Chondrocyte (in vitro differentiated cells): Measurements from ENCODE around the gene TOE1. TPM values are rescaled to one million over a fixed set of nuclear protein-coding genes. Genes with fewer than 3 reads are reported as not detected.

Source experiments
- DNase-seq: peaks from one replicate; pipeline ENCODE4 v3.0.0; 2021; ENCODE audit warnings: mixed read lengths, low spot score
- H3K27ac Mint-ChIP-seq: one replicate; pipeline ENCODE4 v1.8.0; 2021; ENCODE audit warnings: mild to moderate bottlenecking, moderate library complexity, mixed read lengths; ENCODE audit not compliant: unreplicated experiment
- H3K27me3 Mint-ChIP-seq: 2 replicates; pipeline ENCODE4 v1.8.0; 2021; ENCODE audit warnings: low read depth, mixed read lengths
- H3K36me3 Mint-ChIP-seq: 2 replicates; pipeline ENCODE4 v1.8.0; 2021; ENCODE audit warnings: low read depth, mixed read lengths
- H3K4me1 Mint-ChIP-seq: 2 replicates; pipeline ENCODE4 v1.8.0; 2021; ENCODE audit warnings: low read depth, mild to moderate bottlenecking, mixed read lengths
- H3K4me3 Mint-ChIP-seq: one replicate; pipeline ENCODE4 v1.8.0; 2021; ENCODE audit warnings: mild to moderate bottlenecking, moderate library complexity, mixed read lengths; ENCODE audit not compliant: unreplicated experiment
- H3K9me3 Mint-ChIP-seq: 2 replicates; pipeline ENCODE4 v1.8.0; 2021; ENCODE audit warnings: low read depth, mixed read lengths
- CTCF ChIP-seq: fragments of 200-600 bp; sonication (generic); IDR thresholded peaks from 2 replicates; pipeline ENCODE4 v1.5.0; 2021; ENCODE audit warnings: antibody characterized with exemption, mild to moderate bottlenecking, moderate library complexity
- total RNA-seq: library from RNA; stranded (reverse); gene quantifications from 3 replicates; pipeline ENCODE4 v1.2.1, GENCODE V29; 2021

The TOE1 gene
- total RNA-seq, 1 donor from 2014 or later: 5.2 TPM

GRCh38 chr1:45344499-45344898, 4.5 kb downstream of the TOE1 start:
- no peak for DNase-seq
- H3K4me3 Mint-ChIP-seq: no peak overlapping the region
- H3K36me3 Mint-ChIP-seq: peaks cover 5% of the 10 kb centered on the region
- peaks cover 35% of the 10 kb centered on the region for H3K4me1 Mint-ChIP-seq
- TF ChIP-seq CTCF: no peak
- no peaks in the 10 kb centered on the region for H3K9me3 Mint-ChIP-seq
- no peak overlapping the region for H3K27ac Mint-ChIP-seq
- H3K27me3 Mint-ChIP-seq: no peaks in the 10 kb centered on the region

GRCh38 chr1:45345014-45345413, 5.0 kb downstream of the TOE1 start:
- Mint-ChIP-seq H3K4me1 (peaks cover 32% of the 10 kb centered on the region), H3K36me3 (peaks cover 5% of the 10 kb centered on the region), H3K9me3 (no peaks in the 10 kb centered on the region), H3K4me3 (no peak overlapping the region), H3K27me3 (no peaks in the 10 kb centered on the region), H3K27ac (no peak overlapping the region)
- no peak for DNase-seq
- TF ChIP-seq CTCF: no peak

- no peaks in the 10 kb centered on the region for H3K27me3 Mint-ChIP-seq
- H3K9me3 Mint-ChIP-seq: no peaks in the 10 kb centered on the region
- peaks cover 5% of the 10 kb centered on the region for H3K36me3 Mint-ChIP-seq
- peaks cover 21% of the 10 kb centered on the region for H3K4me1 Mint-ChIP-seq
- H3K4me3 Mint-ChIP-seq: no peak overlapping the region
- H3K27ac Mint-ChIP-seq: no peak overlapping the region
- DNase-seq: no peak
- TF ChIP-seq CTCF: no peak
Measured at GRCh38 chr1:45346473-45346872, 6.5 kb downstream of the TOE1 start.

- peaks cover 16% of the 10 kb centered on the region for H3K4me1 Mint-ChIP-seq
- no peaks in the 10 kb centered on the region for H3K27me3 Mint-ChIP-seq
- TF ChIP-seq CTCF: no peak
- H3K36me3 Mint-ChIP-seq: peaks cover 5% of the 10 kb centered on the region
- DNase-seq: no peak
- peak overlapping the region; percentile 33 for H3K27ac Mint-ChIP-seq
- no peak overlapping the region for H3K4me3 Mint-ChIP-seq
- no peaks in the 10 kb centered on the region for H3K9me3 Mint-ChIP-seq
Measured at GRCh38 chr1:45348020-45348419, 8.1 kb downstream of the TOE1 start.

GRCh38 chr1:45348609-45348965, 8.6 kb downstream of the TOE1 start:
- H3K9me3 Mint-ChIP-seq: no peaks in the 10 kb centered on the region
- no peak overlapping the region for H3K4me3 Mint-ChIP-seq
- peaks cover 16% of the 10 kb centered on the region for H3K4me1 Mint-ChIP-seq
- H3K27ac Mint-ChIP-seq: peak overlapping the region; percentile 28
- no peaks in the 10 kb centered on the region for H3K27me3 Mint-ChIP-seq
- H3K36me3 Mint-ChIP-seq: peaks cover 4% of the 10 kb centered on the region
- DNase-seq: no peak
- no peak for TF ChIP-seq CTCF
